Suprapubic skin (tissue), 4 donors: ENCODE data around the gene NRXN3.

Experiments used
- CTCF ChIP-seq, 2 donors: fragments of 200-600 bp in 1 of 2; fragments of 450-650 bp in 1 of 2; sonication (generic) in 1 of 2; IDR thresholded peaks; one replicate each; pipeline ENCODE4 v1.5.1; 2016 to 2019; ENCODE audit warnings: antibody characterized with exemption in 2 of 2, mild to moderate bottlenecking in 1 of 2, moderate library complexity in 1 of 2
- EP300 ChIP-seq: sonication (generic); formaldehyde crosslinking; IDR thresholded peaks from one replicate; pipeline ENCODE4 v1.6.1; 2017; ENCODE audit warnings: antibody characterized with exemption
- POLR2A ChIP-seq, 2 donors: fragments of 450-650 bp; IDR thresholded peaks; one replicate each; pipeline ENCODE4 v1.6.1; 2017; ENCODE audit warnings: antibody characterized with exemption in 2 of 2, mild to moderate bottlenecking in 2 of 2, moderate library complexity in 2 of 2
- POLR2AphosphoS5 ChIP-seq, 3 donors: sonication (generic); formaldehyde crosslinking; IDR thresholded peaks; one replicate each; pipeline ENCODE4 v1.6.1; 2017; ENCODE audit warnings: antibody characterized with exemption in 3 of 3

- TF ChIP-seq CTCF (IDR thresholded peaks at IDR 0.05) (no peak), EP300 (no peak), POLR2AphosphoS5 (IDR thresholded peaks at IDR 0.05) (no peak), POLR2A (IDR thresholded peaks at IDR 0.05) (no peak)
Measured at GRCh38 chr14:78851189-78851588, 681.0 kb downstream of the NRXN3 start.
